IMR-90 (cell line): ENCODE data around the gene FPR3. TPM values are rescaled to one million over a fixed set of nuclear protein-coding genes. Genes with fewer than 3 reads are reported as not detected.

ENCODE experiments used
- ATAC-seq: fragments of 200-7000 bp; cut with Tn5 transposase; 2 replicates; pipeline ENCODE4 v1.9.1; 2020; ENCODE audit warnings: low read depth, mild to moderate bottlenecking, moderate library complexity
- BruUV-seq: library from RNA; stranded (reverse); fragments of 400-500 nt; replicated peaks from 2 replicates; lab custom pipeline; 2021; lab: Mats Ljungman, UMichigan
- CTCF ChIA-PET: fragments of 300-600 bp; formaldehyde crosslinking; extraction: SDS; loops from one replicate; lab custom pipeline; 2021; ENCODE audit warnings: antibody characterized with exemption; lab: Yijun Ruan, JAX
- POLR2A ChIA-PET: fragments of 300-600 bp; sonication (Branson Sonifier 250); formaldehyde crosslinking; loops from one replicate; lab custom pipeline; 2022; ENCODE audit warnings: antibody characterized with exemption; ENCODE audit not compliant: unreplicated experiment; lab: Charles Lee
- DNase-seq: peaks from one replicate; pipeline ENCODE4 v3.0.0; 2013
- H2AFZ ChIP-seq: replicated peaks from 2 replicates; pipeline ENCODE3; 2013; ENCODE audit warnings: low read length, mild to moderate bottlenecking; ENCODE audit not compliant: poor library complexity
- H2AK5ac ChIP-seq: 2 replicates; pipeline ENCODE4 v1.6.1; 2013; ENCODE audit warnings: low read depth, low read length, inconsistent platforms
- H2AK9ac ChIP-seq: replicated peaks from 2 replicates; pipeline ENCODE3; 2013; ENCODE audit warnings: mild to moderate bottlenecking, low read depth, low read length, moderate library complexity; ENCODE audit not compliant: poor library complexity
- H2BK120ac ChIP-seq: 2 replicates; pipeline ENCODE4 v1.6.1; 2013; ENCODE audit warnings: low read depth, low read length, inconsistent platforms
- H2BK15ac ChIP-seq: 3 replicates; pipeline ENCODE4 v1.6.1; 2013; ENCODE audit warnings: low read depth, low read length, inconsistent platforms
- H2BK20ac ChIP-seq: 2 replicates; pipeline ENCODE4 v1.6.1; 2013; ENCODE audit warnings: low read depth, mild to moderate bottlenecking, inconsistent platforms, low read length, moderate library complexity
- H2BK5ac ChIP-seq: 2 replicates; pipeline ENCODE4 v1.6.1; 2013; ENCODE audit warnings: mild to moderate bottlenecking, low read depth, low read length, inconsistent platforms; ENCODE audit not compliant: poor library complexity, severe bottlenecking
- H3K14ac ChIP-seq: replicated peaks from 2 replicates; pipeline ENCODE4 v1.6.1; 2013; ENCODE audit warnings: low read depth, low read length, inconsistent platforms
- H3K18ac ChIP-seq: 2 replicates; pipeline ENCODE4 v1.6.1; 2013; ENCODE audit warnings: low read depth, low read length, control low read depth
- H3K23ac ChIP-seq: 2 replicates; pipeline ENCODE4 v1.6.1; 2013; ENCODE audit warnings: low read depth, low read length, inconsistent platforms
- H3K27ac ChIP-seq: 2 replicates; pipeline ENCODE4 v1.5.1; 2013; ENCODE audit warnings: mild to moderate bottlenecking, control low read depth, low read length; ENCODE audit not compliant: insufficient read depth
- H3K27me3 ChIP-seq: 2 replicates; pipeline ENCODE4 v1.6.1; 2013; ENCODE audit warnings: low read length; ENCODE audit not compliant: control insufficient read depth, insufficient read depth
- H3K36me3 ChIP-seq: 2 replicates; pipeline ENCODE4 v1.6.1; 2013; ENCODE audit warnings: low read length, mixed read lengths; ENCODE audit not compliant: control insufficient read depth, insufficient read depth
- H3K4ac ChIP-seq: 2 replicates; pipeline ENCODE4 v1.6.1; 2013; ENCODE audit warnings: low read depth, low read length, inconsistent platforms
- H3K4me1 ChIP-seq: 2 replicates; pipeline ENCODE4 v1.6.1; 2013; ENCODE audit warnings: low read length, mixed read lengths; ENCODE audit not compliant: control insufficient read depth, insufficient read depth
- H3K4me2 ChIP-seq: 2 replicates; pipeline ENCODE4 v1.6.1; 2013; ENCODE audit warnings: low read depth, mild to moderate bottlenecking, control low read depth, low read length, moderate library complexity
- H3K4me3 ChIP-seq: 2 replicates; pipeline ENCODE4 v1.5.1; 2013; ENCODE audit warnings: low read depth, mild to moderate bottlenecking, control low read depth, low read length, moderate library complexity; ENCODE audit not compliant: insufficient read depth
- H3K56ac ChIP-seq: 2 replicates; pipeline ENCODE4 v1.6.1; 2013; ENCODE audit warnings: low read length, inconsistent platforms; ENCODE audit not compliant: insufficient read depth; ENCODE audit errors: extremely low read depth
- H3K79me1 ChIP-seq, 2 experiments: 2 replicates each; pipeline ENCODE4 v1.6.1; 2013; ENCODE audit warnings: low read length in 2 of 2, inconsistent platforms in 1 of 2, low read depth in 1 of 2
- H3K9ac ChIP-seq: 2 replicates; pipeline ENCODE4 v1.6.1; 2013; ENCODE audit warnings: low read depth, low read length, control low read depth
- H3K9me1 ChIP-seq: 2 replicates; pipeline ENCODE4 v1.6.1; 2013; ENCODE audit warnings: low read length, inconsistent platforms; ENCODE audit not compliant: insufficient read depth
- H3K9me3 ChIP-seq: 2 replicates; pipeline ENCODE4 v1.6.1; 2013; ENCODE audit warnings: low read length; ENCODE audit not compliant: control insufficient read depth, insufficient read depth
- H4K20me1 ChIP-seq: 2 replicates; pipeline ENCODE4 v1.6.1; 2013; ENCODE audit warnings: low read length, inconsistent platforms; ENCODE audit not compliant: insufficient read depth
- H4K5ac ChIP-seq: 2 replicates; pipeline ENCODE4 v1.6.1; 2013; ENCODE audit warnings: mild to moderate bottlenecking, low read depth, low read length, control low read depth
- H4K8ac ChIP-seq, 2 experiments: 2 replicates each; pipeline ENCODE4 v1.6.1; 2013; ENCODE audit warnings: low read depth in 2 of 2, low read length in 2 of 2, control low read depth in 1 of 2, inconsistent platforms in 1 of 2
- H4K91ac ChIP-seq: 2 replicates; pipeline ENCODE4 v1.6.1; 2013; ENCODE audit warnings: low read depth, low read length, inconsistent platforms; ENCODE audit not compliant: insufficient read depth
- CHD1 ChIP-seq: IDR thresholded peaks from 2 replicates; pipeline ENCODE4 v1.6.1; 2012; ENCODE audit warnings: low read depth, low read length, improper control_type of control experiment
- ELK1 ChIP-seq: fragments of 150-350 bp; IDR thresholded peaks from 2 replicates; pipeline ENCODE4 v1.6.1; 2016; ENCODE audit warnings: low read depth, mild to moderate bottlenecking, low read length, moderate library complexity, borderline replicate concordance
- MAZ ChIP-seq: IDR thresholded peaks from 2 replicates; pipeline ENCODE4 v1.6.1; 2012; ENCODE audit warnings: low read depth, mild to moderate bottlenecking, low read length, improper control_type of control experiment, moderate library complexity, borderline replicate concordance
- RCOR1 ChIP-seq: IDR thresholded peaks from 2 replicates; pipeline ENCODE4 v1.6.1; 2012; ENCODE audit warnings: mild to moderate bottlenecking, low read length, improper control_type of control experiment; ENCODE audit not compliant: insufficient replicate concordance
- WGBS, 2 experiments: methylation state at CpG; one replicate each; pipeline versions ENCODE4 v1.1.5 to v1.1.7; 2013; ENCODE audit warnings: missing lambda C conversion rate in 2 of 2; ENCODE audit not compliant: insufficient read length in 1 of 2; ENCODE audit errors: extremely low coverage in 2 of 2; 5-methylcytosine and 5-hydroxymethylcytosine counted together
- dilution Hi-C: fragments of 300-500 bp; cut with HindIII; formaldehyde crosslinking; loops from one replicate; pipeline ENCODE4 v1.14.3; 2018; ENCODE audit warnings: low sequenced_read_pairs; ENCODE audit not compliant: unreplicated experiment
- in situ Hi-C: fragments of 300-500 bp; cut with MboI; formaldehyde crosslinking; loops from 3 replicates; pipeline ENCODE4 v1.14.3; 2019; ENCODE audit warnings: low sequenced_read_pairs, inconsistent platforms, mixed read lengths
- intact Hi-C: fragments of 100-400 bp; cut with micrococcal nuclease; formaldehyde crosslinking; loops from 2 replicates; pipeline ENCODE4 v1.10.0; 2022
- polyA plus RNA-seq, 3 experiments: library from polyadenylated mRNA; depleted of rRNA; stranded (reverse); fragments of >200 nt; gene quantifications; 2 replicates each; pipeline ENCODE4 v1.2.3, GENCODE V29; 2012; ENCODE audit warnings: low replicate concordance in 1 of 3
- total RNA-seq: library from RNA; depleted of rRNA; stranded (reverse); fragments of >200 nt; gene quantifications from 2 replicates; pipeline ENCODE4 v1.2.3, GENCODE V29; 2012

FPR3 gene
- total and polyA plus RNA-seq, 2 of the 4 experiments (the other 2 are of a cell fraction) = not detected

GRCh38 chr19:51798062-51798461 lies 3.1 kb downstream of the FPR3 start:
- no TSS peak for BruUV-seq
- Histone ChIP-seq H2AK5ac (no peak overlapping the region), H3K4me2 (no peak overlapping the region), H2BK120ac (no peak overlapping the region), H2BK5ac (no peak overlapping the region), H3K4ac (no peak overlapping the region), H2AK9ac (no peak overlapping the region), H3K9me3 (no peaks in the 10 kb centered on the region), H3K9me1 (no peaks in the 10 kb centered on the region), H3K18ac (no peak overlapping the region), H3K14ac (no peak overlapping the region), H3K4me1 (peaks cover 5% of the 10 kb centered on the region), H3K23ac (no peak overlapping the region), H3K9ac (no peak overlapping the region), H3K27ac (no peak overlapping the region), H4K20me1 (no peaks in the 10 kb centered on the region), H2BK20ac (no peak overlapping the region), H4K8ac (no peak overlapping the region), H3K36me3 (no peaks in the 10 kb centered on the region), H3K56ac (no peak overlapping the region), H3K27me3 (no peaks in the 10 kb centered on the region), H3K79me1 (no peaks in the 10 kb centered on the region), H3K4me3 (no peak overlapping the region), H4K5ac (no peak overlapping the region), H4K91ac (no peak overlapping the region), H2AFZ (no peak overlapping the region), H2BK15ac (no peak overlapping the region)
- intact Hi-C loops = no loop called here
- DNase-seq (no peak), ATAC-seq (no peak)
- CTCF ChIA-PET = no interaction called here
- TF ChIP-seq CHD1 (no peak), MAZ (no peak), RCOR1 (no peak), ELK1 (no peak)
- in situ Hi-C loops = no loop called here
- WGBS, 2 experiments = no CpG with 5 or more reads among the region's 3 CpGs
- POLR2A ChIA-PET = no interaction called here
- dilution Hi-C loops = no loop called here
